IgD-negative memory B cell (primary cell): ENCODE measurements around the gene RAB40C. TPM values are rescaled to one million over a fixed set of nuclear protein-coding genes. Genes with fewer than 3 reads are reported as not detected.

Source experiments
- H3K27ac Mint-ChIP-seq, 3 donors: one replicate each; pipeline ENCODE4 v1.8.0; 2020 to 2022; ENCODE audit warnings: mild to moderate bottlenecking in 3 of 3, mixed read lengths in 3 of 3, moderate library complexity in 1 of 3
- H3K27me3 Mint-ChIP-seq: one replicate; pipeline ENCODE4 v1.8.0; 2021; ENCODE audit warnings: mixed read lengths
- H3K36me3 Mint-ChIP-seq: one replicate; pipeline ENCODE4 v1.8.0; 2020; ENCODE audit warnings: mild to moderate bottlenecking, mixed read lengths
- H3K4me1 Mint-ChIP-seq, 3 donors: one replicate each; pipeline ENCODE4 v1.8.0; 2020 to 2022; ENCODE audit warnings: mixed read lengths in 3 of 3, mild to moderate bottlenecking in 1 of 3
- H3K4me3 Mint-ChIP-seq, 4 donors: one replicate each; pipeline ENCODE4 v1.8.0; 2020 to 2022; ENCODE audit warnings: mild to moderate bottlenecking in 4 of 4, mixed read lengths in 4 of 4, moderate library complexity in 3 of 4
- H3K9me3 Mint-ChIP-seq, 3 donors: one replicate each; pipeline ENCODE4 v1.8.0; 2020 to 2021; ENCODE audit warnings: mixed read lengths in 3 of 3, mild to moderate bottlenecking in 1 of 3
- polyA plus RNA-seq: library from polyadenylated mRNA; unstranded; fragments of 300-500 nt; fragmentation: Illumina TruSeq; gene quantifications from one replicate; pipeline ENCODE4 v1.2.3, GENCODE V29; 2021

RAB40C gene
- polyA plus RNA-seq, 1 donor from 2014 or later: 14.7 TPM

DNA sequence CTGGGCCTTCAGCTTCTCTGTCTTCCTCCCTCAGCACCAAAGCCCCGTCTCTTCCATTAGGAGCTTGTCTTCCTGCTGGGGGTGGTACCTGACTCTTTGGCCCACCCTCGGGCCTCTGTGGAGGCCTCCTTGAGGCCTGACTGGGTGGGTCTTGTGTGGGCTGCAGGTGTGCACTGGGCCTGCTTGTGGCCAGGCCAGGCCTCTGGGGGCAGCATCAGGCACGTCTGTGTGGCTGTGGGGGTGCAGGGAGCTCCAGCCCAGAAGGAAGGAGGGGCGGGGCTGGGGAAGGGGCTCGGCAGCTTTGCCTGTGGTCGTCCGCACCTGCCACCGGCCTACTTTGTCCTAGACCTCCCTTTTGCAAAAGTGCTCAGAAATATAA is 13.1 kb upstream of the RAB40C start:
- H3K27me3 Mint-ChIP-seq: no peaks in the 10 kb centered on the region
- no peaks in the 10 kb centered on the region for H3K36me3 Mint-ChIP-seq
- no peak overlapping the region for H3K4me3 Mint-ChIP-seq
- H3K4me1 Mint-ChIP-seq: peaks cover under 1 to 3% (median 2%) of the 10 kb centered on the region in 3 donors
- H3K9me3 Mint-ChIP-seq: no peaks in the 10 kb centered on the region
- H3K27ac Mint-ChIP-seq: no peak overlapping the region

DNA sequence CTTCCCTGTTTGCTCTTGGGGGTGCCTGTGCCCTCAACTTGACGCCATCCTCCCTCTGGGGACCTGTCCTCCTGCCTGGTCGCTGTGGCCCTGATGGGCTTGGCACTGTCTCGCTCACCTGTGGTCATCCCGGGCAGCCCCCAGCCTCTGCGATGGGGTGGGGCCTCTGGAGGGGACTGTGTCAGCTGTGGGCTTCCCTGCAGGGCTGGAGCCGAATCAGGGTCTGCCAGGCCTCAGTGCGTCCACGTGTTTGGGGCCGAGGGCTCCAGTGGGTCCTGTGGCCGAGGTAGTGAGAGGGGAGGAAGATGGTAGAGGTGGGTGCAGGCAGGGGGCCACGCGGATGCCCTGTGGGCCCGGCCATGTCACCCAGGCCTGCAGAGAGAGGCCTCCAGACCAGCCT is 12.1 kb upstream of the RAB40C start:
- peaks cover 0 to 3% (median 0%) of the 10 kb centered on the region in 3 donors for H3K4me1 Mint-ChIP-seq
- H3K4me3 Mint-ChIP-seq: no peak overlapping the region
- no peaks in the 10 kb centered on the region for H3K9me3 Mint-ChIP-seq
- no peaks in the 10 kb centered on the region for H3K27me3 Mint-ChIP-seq
- no peaks in the 10 kb centered on the region for H3K36me3 Mint-ChIP-seq
- no peak overlapping the region for H3K27ac Mint-ChIP-seq

DNA sequence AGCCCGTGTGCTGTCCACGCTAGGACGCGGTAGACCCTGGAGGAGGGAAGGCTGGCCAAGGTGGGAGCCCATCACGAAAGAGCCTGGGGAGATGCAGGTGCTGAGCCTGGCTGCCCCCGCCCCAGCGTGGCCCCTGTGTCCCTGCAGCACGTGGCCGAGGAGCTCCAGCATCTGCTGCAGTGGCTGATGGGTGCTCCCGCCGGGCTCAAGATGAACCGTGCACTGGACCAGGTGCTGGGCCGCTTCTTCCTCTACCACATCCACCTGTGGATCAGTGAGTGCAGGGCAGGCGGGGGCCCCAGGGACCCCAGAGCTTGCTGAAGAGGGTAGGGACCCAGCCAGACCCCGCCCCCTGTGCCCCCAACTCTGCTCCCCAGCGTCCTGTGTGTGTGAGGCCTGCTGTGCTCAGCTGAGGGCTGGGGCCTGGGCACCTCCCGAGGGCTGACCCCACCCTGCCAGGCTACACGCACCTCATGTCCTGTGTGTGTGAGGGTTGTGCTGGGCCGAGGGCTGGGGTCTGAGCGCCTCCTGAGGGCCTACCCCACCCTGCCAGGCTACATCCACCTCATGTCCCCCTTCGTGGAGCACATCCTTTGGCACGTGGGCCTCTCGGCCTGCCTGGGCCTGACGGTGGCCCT is 11.5 kb upstream of the RAB40C start:
- peak overlapping the region in 1 of 4 donors; percentile 27 for H3K4me3 Mint-ChIP-seq
- no peak overlapping the region for H3K27ac Mint-ChIP-seq
- H3K9me3 Mint-ChIP-seq: no peaks in the 10 kb centered on the region
- peaks cover 0 to 3% (median 0%) of the 10 kb centered on the region in 3 donors for H3K4me1 Mint-ChIP-seq
- H3K27me3 Mint-ChIP-seq: no peaks in the 10 kb centered on the region
- H3K36me3 Mint-ChIP-seq: no peaks in the 10 kb centered on the region

DNA sequence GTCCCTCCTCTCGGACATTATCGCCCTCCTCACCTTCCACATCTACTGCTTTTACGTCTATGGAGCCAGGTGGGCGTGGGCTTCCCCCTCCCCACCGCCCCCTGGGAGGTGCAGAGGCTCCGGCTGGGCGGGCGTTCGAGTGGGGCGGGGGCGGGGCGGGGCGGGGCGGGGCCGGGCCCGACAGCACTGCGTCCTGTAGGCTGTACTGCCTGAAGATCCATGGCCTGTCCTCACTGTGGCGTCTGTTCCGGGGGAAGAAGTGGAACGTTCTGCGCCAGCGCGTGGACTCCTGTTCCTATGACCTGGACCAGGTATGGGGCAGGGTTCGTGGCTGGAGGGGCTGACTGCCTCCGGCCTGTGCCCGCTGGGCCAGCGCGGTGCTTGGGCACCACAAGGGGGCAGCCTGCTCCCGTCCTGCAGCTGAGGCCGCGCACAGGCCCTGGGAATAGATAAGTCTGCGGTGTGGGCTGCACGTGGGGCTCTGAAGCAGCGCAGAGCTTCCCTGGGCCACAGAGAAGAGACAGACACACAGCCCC is 10.9 kb upstream of the RAB40C start:
- no peaks in the 10 kb centered on the region for H3K27me3 Mint-ChIP-seq
- H3K27ac Mint-ChIP-seq: peak overlapping the region in 1 of 3 donors; percentile 25
- H3K4me3 Mint-ChIP-seq: peak overlapping the region in 2 of 4 donors; percentile 30 to 45
- peaks cover 0 to 3% (median 0%) of the 10 kb centered on the region in 3 donors for H3K4me1 Mint-ChIP-seq
- H3K36me3 Mint-ChIP-seq: no peaks in the 10 kb centered on the region
- H3K9me3 Mint-ChIP-seq: no peaks in the 10 kb centered on the region

DNA sequence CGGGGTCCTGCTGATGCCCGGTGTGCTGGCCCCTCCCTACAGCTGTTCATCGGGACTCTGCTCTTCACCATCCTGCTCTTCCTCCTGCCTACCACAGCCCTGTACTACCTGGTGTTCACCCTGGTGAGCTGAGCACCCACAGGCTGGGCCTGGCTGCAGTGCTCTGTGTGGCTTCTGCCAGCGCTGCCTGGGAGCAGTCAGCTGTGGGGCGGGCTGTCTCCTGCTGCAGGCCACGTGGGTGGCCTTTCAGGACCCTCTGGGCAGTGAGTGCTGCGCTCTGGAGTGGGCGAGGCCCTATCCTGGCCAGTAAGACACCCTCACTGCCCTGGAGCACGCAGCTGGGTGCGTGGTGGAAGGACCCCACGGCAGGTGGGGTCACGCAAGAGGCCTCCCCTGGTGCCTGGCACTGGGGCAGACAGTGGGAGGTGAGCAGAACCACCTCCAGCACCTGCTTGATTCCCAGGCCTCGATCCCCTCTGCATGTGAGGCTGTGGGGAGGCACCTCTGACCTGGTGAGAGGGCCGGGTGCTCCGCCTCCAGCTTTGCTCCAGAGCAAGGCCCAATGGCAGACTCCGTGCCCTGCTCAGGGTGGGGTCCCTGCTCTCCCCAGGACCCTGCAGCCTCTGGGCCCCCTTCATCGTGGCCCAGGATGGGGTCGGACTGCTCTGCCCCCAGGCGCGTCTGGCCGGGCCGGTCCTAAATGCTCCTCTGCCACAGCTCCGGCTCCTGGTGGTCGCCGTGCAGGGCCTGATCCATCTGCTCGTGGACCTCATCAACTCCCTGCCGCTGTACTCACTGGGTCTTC is 9.5 kb upstream of the RAB40C start:
- H3K4me1 Mint-ChIP-seq: peaks cover 0 to 3% (median 0%) of the 10 kb centered on the region in 3 donors
- no peaks in the 10 kb centered on the region for H3K36me3 Mint-ChIP-seq
- no peaks in the 10 kb centered on the region for H3K9me3 Mint-ChIP-seq
- H3K27ac Mint-ChIP-seq: no peak overlapping the region
- H3K27me3 Mint-ChIP-seq: no peaks in the 10 kb centered on the region
- no peak overlapping the region for H3K4me3 Mint-ChIP-seq

DNA sequence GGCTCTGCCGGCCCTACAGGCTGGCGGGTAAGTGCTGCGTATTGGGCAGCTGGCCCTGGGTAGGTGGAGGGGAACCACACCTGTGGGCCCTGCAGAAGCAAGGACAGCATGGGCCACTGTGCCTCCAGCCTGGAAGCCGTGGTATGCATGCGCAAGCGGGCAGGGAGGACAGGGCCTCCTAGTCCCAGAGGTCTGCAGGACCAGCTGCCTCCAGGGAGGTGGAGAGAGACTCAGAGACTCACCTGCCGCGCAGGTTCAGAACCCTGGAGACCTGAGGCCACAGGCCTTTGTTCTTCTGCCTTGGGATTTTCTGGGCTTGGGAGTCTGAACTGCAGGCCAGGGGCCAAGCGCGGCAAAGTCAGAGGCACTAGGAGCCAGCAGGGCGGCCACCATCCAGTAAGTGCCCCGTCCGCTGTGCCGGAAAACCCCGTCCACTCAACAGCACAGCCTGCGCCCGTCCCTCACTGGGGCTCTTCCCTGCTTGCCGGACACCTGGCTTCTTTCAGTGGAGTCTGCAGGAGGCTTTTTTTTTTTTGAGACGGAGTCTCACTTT is 8.8 kb upstream of the RAB40C start:
- no peak overlapping the region for H3K4me3 Mint-ChIP-seq
- no peaks in the 10 kb centered on the region for H3K36me3 Mint-ChIP-seq
- no peak overlapping the region for H3K27ac Mint-ChIP-seq
- no peaks in the 10 kb centered on the region for H3K9me3 Mint-ChIP-seq
- peaks cover 0 to 3% (median 0%) of the 10 kb centered on the region in 3 donors for H3K4me1 Mint-ChIP-seq
- H3K27me3 Mint-ChIP-seq: no peaks in the 10 kb centered on the region

DNA sequence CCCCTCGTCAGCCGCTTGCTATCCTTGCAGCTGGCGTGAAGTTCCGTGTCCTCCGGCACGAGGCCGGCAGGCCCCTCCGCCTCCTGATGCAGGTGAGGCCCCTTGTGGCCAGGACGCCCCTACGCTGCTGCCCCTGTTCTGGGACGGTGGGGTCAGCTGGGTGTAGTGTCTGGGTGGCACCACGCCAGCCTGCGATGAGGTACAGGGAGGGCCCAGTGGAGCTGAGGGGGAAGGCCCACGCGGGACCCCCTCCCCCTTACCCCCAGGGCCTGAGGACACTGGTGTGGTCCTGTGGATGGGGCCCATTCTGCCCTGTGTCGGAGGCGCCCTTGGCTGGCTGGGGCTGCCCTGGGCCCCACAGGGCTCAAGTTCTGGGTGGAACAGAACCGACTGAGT is 7.7 kb upstream of the RAB40C start:
- Mint-ChIP-seq H3K36me3 (no peaks in the 10 kb centered on the region), H3K27me3 (no peaks in the 10 kb centered on the region), H3K9me3 (no peaks in the 10 kb centered on the region), H3K4me1 (peaks cover 0 to 3% (median 0%) of the 10 kb centered on the region in 3 donors), H3K4me3 (no peak overlapping the region), H3K27ac (no peak overlapping the region)

DNA sequence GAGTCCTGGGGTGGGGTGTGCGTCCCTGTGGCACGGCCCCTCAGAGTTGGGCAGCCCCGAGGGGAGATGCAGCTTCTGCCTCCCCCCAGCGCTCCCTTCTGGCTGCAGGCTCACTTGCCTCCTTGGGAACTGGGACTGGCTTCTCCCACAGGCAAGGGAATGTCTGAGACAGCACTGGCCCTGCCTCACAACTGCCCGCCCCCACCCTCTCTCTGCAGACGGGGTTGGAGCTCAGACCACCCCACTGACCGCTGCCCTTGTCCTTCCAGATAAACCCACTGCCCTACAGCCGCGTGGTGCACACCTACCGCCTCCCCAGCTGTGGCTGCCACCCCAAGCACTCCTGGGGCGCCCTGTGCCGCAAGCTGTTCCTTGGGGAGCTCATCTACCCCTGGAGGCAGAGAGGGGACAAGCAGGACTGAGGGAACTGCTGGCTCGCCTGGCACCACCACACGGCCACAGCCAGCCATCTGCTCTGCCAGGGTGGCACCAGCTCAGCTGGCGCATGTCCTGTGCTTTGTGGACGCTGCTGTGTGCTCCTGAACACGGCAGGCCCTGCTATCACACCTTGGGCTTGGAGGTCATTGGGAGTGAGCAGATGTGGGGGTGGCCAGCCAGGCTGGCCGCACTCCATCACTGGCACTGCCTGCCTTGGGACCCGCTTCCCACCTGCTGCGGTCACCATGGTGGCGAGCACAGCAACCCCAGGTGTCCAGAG is 7.1 kb upstream of the RAB40C start:
- Mint-ChIP-seq H3K4me3 (peak overlapping the region in 1 of 4 donors; percentile 32), H3K27me3 (no peaks in the 10 kb centered on the region), H3K9me3 (no peaks in the 10 kb centered on the region)

DNA sequence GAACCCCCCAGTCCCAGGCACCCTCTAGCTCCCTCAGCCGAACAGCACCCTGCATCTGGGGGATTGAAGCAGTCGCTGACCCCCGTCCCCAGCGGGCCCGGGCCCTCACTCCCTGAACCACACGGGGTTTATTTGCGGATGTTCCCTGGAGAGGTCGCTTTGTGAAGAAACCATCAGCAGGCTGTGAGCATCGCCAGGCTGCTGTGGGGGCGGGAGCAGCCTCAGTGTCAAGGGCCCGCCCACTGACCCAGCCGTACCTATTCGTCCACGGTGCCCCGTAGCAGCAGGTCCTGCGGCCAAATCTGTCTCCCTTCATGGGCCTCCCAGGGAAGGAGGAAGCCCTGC is 6.4 kb upstream of the RAB40C start:
- Mint-ChIP-seq H3K4me1 (peaks cover 0 to 5% (median 3%) of the 10 kb centered on the region in 3 donors), H3K27ac (no peak overlapping the region), H3K4me3 (no peak overlapping the region), H3K36me3 (no peaks in the 10 kb centered on the region), H3K27me3 (no peaks in the 10 kb centered on the region), H3K9me3 (no peaks in the 10 kb centered on the region)

More for the DNA sequence above, 7.1 kb upstream of the RAB40C start:
- Mint-ChIP-seq H3K27ac (no peak overlapping the region), H3K36me3 (no peaks in the 10 kb centered on the region), H3K4me1 (peaks cover 0 to 3% (median 3%) of the 10 kb centered on the region in 3 donors)

DNA sequence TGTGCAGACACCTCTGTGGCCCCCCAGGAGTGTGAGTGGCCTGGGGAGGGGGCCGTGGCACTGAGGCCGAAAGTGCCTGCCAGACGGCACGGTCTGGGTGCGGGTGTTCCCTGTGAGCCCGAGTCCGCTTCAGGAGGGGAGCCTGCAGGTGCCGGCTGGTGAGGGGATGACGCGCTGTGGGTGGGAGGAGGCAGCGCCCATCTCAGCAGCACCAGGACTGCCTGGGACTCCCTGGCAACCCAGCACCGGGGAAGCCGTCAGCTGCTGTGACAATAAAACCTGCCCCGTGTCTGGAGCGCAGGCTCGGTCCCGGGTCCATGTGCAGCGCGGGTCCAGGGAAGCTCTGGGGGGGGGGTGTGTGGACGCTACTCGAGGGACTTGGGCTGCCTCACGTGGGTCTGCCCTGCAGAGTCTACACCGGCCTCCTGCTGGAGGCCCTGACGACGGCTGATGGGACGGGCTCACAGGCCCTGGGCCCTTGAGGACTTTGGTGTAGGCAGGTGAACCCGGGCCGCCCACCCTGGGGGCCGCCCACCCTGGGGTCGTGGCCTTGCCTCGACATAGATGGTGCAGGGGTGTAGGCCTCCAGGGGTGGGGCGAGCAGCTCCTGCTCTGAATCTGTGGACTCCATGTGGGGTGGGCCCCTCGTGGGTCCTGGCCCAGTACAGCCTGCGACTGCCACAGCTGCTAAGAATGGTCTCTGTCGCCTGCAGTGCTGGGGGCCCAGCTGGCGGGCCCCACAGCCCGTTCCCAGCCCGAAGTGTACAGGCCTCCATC is 5.9 kb upstream of the RAB40C start:
- Mint-ChIP-seq H3K27ac (no peak overlapping the region), H3K4me3 (no peak overlapping the region), H3K9me3 (no peaks in the 10 kb centered on the region), H3K27me3 (no peaks in the 10 kb centered on the region), H3K36me3 (no peaks in the 10 kb centered on the region), H3K4me1 (peaks cover 0 to 6% (median 3%) of the 10 kb centered on the region in 3 donors)

DNA sequence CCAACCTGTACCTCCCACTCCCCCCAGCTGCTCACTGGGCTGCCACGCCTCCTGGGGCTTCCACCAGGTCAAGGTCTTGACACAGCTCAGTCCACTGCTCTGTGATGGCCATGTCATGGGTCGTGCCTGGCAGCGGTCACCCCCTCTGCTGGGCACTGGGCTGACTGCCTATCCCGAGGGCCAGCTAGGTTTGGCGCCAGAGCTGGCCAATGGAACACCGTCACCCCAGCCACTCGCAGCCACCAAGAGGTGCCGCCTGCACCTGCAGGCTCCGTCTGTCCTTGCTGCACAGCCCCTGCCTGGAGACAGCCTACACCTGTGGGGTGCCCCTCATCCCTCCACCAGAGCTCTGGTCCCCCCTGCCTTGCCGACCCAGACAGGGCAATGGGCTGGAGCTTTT is 4.5 kb upstream of the RAB40C start:
- Mint-ChIP-seq H3K36me3 (no peaks in the 10 kb centered on the region), H3K27me3 (no peaks in the 10 kb centered on the region), H3K4me3 (peak overlapping the region in 1 of 4 donors; percentile 17), H3K4me1 (peaks cover 0 to 4% (median 3%) of the 10 kb centered on the region in 3 donors), H3K9me3 (no peaks in the 10 kb centered on the region), H3K27ac (peak overlapping the region in 2 of 3 donors; percentile 48 to 86)

DNA sequence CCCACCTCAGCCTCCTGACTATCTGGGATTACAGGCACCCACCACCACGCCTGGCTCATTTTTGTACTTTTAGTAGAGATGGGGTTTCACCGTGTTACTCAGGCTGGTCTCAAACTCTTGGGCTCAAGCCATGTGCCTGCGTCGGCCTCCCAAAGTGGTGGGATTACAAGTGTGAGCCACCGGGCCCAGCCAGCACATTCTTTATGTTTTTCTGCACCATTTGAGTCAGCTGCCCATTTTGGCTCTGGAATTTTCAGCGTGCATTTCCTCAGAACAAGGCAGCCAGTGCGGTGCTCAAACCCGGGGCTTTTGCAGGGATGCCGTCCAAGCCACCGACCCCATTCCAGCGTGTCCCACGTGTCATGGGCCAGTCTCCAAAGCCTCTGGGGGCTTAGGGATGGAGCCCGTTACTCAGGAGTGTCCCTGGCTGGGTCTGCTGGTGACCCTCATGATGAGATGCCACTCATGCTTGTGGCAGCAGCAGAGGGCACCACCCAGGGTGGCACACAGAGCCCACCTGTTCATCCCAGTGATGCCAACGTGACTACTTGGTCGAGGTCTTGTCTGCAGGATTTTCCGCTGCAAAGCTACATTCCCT is 3.7 kb upstream of the RAB40C start:
- Mint-ChIP-seq H3K4me3 (peak overlapping the region in 2 of 4 donors; percentile 17 to 43), H3K27me3 (no peaks in the 10 kb centered on the region), H3K9me3 (no peaks in the 10 kb centered on the region), H3K4me1 (peaks cover 0 to 9% (median 9%) of the 10 kb centered on the region in 3 donors), H3K36me3 (no peaks in the 10 kb centered on the region), H3K27ac (peak overlapping the region in 2 of 3 donors; percentile 48 to 86)

DNA sequence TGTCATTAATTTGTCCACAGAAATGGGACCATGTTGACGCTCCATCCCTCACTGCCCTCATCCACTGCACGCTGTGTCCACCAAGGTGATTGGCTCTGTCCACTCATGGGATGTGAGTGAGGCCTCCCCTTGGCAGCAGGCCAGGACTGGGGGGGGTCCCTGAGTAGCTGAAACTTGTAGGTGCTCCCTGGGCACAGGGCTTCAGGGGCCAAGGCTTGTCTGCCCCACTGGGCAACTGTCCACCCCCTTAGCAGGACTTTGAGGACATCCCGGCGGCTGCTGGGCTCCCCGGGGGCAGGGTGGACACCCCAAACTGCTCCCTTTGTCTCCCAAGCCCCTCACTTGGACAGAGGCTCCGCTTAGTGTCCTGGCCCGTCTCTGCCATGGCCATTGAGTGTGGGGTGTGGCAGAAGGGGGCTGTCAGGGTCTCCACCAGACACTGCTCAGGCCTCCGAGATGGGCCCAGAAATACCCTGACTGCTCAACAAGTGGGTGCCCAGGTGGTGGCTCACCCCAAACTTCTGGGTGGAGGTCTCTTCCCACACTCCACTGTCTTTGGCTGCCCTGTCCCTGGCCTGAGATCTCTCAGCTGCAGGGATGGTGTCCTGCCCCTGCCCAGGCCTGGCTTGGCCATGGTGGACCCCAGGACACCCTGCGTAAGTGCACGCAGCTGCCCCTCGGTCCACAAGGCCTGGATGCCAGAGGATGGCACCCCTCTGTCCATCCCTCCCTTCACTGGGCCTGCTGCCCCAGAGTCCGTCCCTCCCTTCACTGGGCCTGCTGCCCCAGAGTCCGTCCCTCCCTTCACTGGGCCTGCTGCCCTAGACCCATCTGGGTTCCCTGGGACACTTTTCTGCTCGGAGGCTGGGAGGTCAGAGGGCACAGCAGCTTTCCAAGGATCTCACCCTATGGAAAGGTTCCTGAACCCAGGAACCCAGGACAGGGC is 2.9 kb upstream of the RAB40C start:
- Mint-ChIP-seq H3K27me3 (no peaks in the 10 kb centered on the region), H3K9me3 (no peaks in the 10 kb centered on the region), H3K4me1 (peaks cover 0 to 13% (median 11%) of the 10 kb centered on the region in 3 donors), H3K36me3 (no peaks in the 10 kb centered on the region), H3K27ac (peak overlapping the region in 2 of 3 donors; percentile 72 to 90), H3K4me3 (peak overlapping the region; percentile 63 to 98 (median 84))
